GM21786 (cell line): Measurements from ENCODE around the gene SEPHS2.

Experiments used
- ATAC-seq: cut with Tn5 transposase; IDR thresholded peaks from one replicate; pipeline ENCODE4 v1.9.1; 2021; ENCODE audit not compliant: unreplicated experiment

The SEPHS2 gene

DNA sequence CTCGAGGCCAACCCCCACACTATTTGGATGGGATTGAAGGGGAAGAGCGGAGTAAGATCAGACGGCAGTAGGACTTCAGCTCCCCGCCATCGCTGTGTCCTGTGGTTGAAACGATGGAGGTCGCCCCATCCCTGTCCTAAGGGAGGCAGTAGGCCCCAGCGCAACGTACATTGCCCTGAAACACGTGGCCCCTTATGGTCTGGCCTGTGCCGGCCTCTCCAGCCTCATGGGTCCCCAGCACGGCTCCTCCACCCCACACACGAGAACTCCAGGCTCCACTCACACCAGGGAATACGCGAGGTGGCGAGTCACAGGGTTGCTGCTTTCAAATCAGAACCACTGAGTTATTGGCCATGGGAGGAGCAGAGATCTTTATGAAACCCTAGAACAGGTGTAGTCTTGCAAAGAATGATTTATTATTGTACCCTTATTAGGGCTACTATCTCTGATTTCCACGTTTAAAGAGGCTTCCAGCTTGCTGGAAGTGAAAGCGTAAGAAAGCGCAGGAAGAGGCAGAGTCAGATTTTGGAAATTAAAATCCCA is 15.2 kb downstream of the SEPHS2 start:
- ATAC-seq, result peak; percentile 7

DNA sequence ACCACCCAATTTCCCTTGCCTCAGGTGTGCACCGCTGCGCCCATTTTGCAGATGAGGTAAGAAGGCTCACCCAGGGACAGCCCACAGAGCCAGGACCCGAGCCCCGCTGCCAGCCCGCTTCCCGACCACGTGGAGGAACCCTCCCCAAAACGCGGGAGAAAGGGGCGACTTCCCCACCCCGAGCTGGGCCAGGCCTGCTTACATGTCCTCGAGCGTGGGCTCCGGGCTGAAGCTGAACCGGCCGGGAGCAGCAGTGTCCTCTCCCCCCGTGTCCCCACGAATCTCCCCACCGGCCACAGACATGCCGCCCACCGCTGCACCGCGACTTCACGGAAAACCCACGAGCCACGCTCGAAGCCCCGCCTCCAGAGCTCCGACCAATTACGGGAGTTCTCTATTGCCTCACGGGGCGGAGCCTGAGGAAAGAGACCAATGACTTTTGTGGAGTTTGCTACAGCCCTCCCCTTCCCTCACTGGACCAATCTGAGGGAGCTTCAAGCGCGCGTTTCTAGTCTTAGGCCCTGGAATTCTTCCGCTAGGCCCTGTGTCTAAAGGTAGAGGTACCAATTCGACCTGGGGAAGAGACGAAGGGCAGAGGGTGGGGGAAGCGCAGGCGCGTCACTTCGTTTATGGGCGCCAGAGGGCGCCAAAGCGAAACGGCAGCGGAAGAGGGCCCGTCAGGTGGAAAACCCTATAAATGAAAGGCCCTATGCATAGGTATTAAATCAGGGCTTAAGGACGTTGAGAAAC is 15.8 kb downstream of the SEPHS2 start, which contains the start of gene DCTPP1:
Gene DCTPP1, minus strand, starts transcription at position 353 of the 750 bp plus-strand sequence. Its CDS starts 50 bp downstream, at position 303.
- peak; percentile 95 for ATAC-seq

DNA sequence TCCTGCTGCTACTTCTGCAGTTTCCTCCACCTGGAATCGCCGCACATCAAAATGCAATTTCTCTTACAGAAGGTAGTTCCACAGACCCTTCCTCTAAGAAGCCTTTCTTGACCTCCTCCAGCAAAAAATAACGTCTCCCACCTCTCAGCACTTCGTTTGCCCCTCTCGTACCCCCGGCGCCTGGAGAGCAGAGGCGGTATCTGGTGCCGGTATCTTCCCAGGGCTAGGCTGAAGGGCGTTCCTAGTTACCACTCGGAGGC is 16.3 kb downstream of the SEPHS2 start:
- ATAC-seq, result no peak

DNA sequence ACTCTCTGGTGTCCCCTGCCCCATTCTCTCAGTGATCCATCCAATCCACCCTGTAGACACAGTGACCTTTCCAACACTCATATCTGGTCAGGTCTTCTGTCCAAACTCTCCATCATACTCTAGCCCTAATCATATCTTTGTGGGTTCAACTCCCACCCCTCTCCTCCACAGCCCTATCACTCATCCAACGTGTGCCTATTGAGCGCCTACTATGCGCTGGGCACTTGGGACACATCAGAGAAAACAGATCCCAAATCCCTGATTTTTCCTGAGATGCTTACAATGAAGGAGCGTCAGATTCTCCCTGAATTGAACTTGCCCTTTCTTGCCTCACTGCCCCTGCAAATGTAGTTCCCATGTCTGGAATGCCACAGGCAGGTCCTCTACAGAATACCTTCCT is 17.6 kb downstream of the SEPHS2 start:
- no peak for ATAC-seq

DNA sequence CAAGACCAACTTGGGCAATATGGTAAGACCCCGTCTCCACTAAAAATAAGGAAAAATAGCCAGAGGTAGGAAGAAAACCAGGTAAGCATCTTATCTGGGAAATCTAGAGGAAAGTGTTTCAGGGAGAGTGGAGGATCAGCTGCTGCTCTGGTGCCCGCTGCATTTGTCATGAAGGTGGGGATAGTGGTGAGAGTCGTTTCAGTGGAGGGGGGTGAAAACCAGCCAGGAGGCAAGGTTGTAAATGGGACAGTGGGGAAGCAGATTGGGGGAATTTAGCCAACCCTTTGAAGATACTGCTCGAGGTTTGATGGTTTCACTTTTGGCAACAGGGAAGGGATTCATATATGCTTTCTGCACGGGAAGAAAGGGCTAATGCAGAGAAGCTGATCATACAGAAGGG is 24.7 kb downstream of the SEPHS2 start:
- ATAC-seq, result no peak

DNA sequence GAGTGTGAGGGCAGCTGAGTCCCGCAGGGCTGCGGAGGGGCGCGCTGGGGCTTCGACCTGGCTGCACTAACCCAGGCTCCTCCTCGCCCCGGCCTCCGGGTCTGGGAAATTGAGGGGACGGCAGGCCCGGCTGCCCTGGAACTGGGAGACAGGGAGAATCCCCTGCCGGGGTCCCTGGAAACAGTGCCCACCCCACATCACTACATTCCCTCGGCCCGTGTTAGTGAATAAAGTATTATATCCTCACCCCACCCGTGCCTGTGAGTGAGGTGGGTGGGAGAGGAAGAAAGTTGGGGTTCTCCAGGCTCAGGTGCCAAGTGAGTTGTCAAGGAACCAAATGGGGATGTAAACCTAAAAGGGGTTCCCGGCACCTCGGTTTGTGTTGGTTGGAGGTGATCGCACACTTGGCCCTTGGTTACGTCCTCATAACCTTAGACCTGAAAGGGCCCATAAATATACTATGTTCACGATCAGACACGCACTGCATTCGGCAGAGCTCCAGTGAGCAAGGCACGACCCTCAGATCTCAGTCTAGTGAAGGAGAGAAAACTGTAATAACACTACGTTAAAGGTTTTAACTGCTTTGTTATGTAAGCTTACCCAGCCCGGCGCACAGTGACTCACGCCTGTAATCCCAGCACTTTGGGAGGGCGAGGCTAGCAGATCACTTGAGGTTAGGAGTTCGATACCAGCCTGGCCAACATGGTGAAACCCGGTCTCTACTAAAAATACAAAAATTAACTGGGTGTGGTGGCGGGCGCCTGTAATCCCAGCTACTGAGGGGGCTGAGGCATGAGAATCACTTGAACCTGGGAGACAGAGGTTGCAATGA is 27.1 kb downstream of the SEPHS2 start:
- ATAC-seq, result no peak

DNA sequence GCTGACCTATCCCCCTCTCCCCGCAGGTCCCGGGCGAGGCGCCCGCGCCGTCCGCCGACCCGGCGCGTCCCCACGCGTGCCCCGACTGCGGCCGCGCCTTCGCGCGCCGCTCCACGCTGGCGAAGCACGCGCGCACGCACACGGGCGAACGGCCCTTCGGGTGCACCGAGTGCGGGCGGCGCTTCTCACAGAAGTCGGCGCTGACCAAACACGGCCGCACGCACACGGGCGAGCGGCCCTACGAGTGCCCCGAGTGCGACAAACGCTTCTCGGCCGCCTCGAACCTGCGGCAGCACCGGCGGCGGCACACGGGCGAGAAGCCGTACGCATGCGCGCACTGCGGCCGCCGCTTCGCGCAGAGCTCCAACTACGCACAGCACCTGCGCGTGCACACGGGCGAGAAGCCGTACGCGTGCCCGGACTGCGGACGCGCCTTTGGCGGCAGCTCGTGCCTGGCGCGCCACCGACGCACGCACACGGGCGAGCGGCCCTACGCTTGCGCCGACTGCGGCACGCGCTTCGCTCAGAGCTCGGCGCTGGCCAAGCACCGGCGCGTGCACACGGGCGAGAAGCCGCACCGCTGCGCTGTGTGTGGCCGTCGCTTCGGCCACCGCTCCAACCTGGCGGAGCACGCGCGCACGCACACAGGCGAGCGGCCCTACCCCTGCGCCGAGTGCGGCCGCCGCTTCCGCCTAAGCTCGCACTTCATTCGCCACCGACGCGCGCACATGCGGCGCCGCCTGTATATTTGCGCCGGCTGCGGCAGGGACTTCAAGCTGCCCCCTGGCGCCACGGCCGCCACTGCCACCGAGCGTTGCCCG is 27.9 kb downstream of the SEPHS2 start:
- ATAC-seq, result peak; percentile 64

DNA sequence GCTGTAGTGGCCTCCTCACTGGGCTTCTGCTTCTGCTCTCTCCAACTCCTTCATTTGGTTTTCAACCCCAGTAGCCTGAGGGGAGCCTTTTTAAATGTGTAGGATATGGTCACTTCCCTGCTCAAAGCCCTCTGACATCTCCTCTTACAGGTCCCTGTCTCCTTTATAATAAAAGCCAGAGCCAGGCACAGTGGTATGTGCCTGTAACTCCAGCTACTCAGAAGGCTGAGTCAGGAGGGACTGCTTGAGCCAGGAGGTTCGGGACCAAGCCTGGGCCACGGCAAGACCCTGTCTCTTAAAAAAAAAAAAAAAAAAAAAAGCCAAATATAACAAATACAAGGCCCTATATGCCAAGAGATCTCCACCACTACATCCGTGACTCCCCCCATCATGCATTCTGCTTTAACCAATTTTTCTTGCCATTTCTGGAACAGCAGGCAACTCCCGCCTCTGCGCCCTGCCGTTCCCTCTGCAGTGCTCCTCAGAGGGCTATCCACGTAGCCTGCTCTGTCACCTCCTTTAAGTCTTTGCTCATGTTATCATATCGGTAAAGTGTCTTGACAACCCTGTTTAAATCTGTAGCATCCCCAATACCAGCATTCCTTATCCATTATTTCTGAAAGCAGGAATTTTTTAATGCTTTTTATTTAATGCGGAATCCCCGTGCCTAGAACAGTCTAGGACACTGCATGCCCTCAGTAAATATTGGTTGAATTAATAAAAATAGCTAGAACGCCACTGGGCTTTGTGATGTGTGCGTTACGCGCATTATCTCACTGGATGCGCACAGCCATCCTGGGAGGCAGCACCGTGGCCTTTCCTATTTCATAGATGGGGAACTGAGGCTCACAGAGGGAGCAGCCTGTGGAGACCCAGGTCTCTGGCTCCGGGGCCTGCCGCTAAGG is 28.8 kb downstream of the SEPHS2 start:
- no peak for ATAC-seq

DNA sequence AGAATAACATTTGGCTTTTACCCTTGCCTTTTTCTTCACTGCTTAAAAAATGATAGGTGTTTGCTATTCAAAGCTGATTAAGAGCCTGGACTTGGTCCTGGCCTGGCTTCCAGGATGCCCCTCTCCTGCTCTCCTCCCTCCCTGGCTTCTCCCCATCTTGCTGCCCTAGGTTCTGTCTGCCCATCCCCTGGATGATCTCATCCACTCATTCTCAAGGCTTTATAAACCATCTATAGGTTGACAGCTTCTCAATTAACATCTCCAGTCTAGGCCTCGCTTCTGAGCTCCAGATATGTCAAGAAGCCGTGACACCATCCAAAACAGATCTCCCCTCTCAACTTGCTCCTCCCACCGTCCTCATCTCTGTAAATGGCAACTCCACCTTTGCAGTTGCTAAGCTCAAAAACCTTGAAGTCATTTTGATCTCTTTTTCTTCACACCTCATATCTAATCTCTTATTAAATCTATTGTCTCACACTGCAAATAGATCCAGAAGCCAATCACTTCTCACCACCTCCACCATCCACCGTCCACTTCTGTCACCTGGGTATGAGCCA is 29.5 kb downstream of the SEPHS2 start:
- ATAC-seq, result no peak

DNA sequence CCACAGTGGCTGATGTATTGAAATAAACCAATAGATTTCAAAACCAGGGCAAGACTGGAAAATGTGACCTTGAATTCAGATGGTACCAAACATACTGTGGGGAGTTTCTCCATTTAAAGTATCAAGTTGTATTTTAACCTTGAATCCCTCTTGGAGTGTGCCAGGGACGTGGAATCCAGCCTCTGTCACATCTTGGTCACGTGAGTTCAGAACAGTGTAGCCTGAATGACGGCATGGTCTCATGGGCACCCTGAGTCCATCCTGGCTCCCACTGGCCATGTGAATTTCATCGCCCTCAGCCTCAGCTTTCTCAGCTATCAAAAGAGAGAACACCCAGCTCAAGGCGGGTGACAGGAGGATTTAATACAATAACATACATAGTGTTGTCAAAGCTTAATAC is 31.5 kb downstream of the SEPHS2 start:
- no peak for ATAC-seq

DNA sequence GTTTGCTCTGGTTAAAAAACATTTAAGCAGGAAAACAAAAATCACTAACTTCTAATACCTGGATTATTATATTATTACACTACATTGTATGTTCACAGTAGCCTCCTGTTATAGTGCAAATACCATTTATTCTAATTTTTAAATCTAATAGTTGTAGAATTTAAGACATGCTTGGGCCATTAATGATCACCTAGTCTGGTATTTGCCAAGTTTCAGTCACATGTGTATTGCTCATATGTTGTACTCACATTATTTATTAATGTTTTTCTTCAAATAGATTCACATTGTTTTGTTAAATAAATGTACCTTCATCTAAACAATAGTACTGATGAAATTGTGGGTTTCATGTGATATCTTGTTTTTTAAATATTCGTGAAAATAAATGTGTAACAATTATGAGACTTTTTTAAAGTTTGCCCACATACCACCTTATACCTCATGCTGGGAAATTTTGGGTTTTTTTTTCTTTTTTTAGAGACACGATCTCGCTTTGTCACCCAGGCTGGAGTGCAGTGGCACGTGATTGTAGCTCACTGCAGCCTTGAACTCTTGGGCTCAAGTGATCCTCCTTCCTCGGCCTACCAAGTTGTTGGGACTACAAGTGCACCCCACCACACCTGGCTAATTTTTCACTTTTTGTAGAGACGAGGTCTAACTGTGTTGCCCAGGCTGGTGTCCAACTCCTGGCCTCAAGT is 32.4 kb downstream of the SEPHS2 start:
- ATAC-seq, result no peak

DNA sequence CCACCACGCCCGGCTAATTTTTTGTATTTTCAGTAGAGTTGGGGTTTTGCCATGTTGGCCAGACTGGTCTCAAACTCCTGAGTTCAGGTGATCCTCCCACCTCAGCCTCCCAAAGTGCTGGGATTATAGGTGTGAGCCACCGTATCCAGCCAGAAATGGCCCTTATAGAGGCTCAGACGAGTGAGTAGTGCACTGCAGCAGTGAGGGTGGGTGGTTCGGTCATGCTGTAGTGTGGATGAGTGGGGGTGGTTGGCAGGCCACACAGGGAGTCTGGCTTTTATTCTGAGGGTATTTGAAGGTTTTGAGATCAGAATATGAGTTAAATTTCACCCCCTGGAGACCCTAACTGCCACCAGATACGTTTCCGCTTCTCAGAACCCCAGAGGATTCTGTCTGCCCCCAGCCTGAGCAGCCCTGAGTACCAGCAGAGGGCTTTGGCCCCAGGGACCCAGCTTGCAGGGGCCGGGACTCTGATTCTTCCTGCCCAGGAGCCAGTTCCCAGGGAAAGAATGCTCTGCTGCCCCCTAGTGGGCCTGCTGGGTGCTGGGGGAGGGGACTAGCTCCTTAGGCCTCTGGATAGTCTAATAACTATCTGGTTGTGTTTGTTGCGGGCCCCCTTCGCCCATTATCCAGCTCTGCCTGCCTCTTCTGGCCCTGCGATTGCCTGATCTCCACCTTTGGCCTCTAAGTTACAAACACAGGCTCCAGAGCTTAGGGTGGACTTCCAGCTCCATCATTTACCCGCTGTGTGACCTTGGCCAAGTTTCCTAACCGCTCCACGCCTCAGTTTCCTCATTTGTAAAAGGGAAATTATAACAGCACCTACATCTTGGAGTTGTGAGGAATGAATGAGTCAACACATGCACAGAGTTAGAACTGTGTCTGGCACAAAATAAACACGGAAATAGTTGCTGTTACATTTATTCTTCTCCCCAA is 36.3 kb downstream of the SEPHS2 start:
- ATAC-seq, result no peak

DNA sequence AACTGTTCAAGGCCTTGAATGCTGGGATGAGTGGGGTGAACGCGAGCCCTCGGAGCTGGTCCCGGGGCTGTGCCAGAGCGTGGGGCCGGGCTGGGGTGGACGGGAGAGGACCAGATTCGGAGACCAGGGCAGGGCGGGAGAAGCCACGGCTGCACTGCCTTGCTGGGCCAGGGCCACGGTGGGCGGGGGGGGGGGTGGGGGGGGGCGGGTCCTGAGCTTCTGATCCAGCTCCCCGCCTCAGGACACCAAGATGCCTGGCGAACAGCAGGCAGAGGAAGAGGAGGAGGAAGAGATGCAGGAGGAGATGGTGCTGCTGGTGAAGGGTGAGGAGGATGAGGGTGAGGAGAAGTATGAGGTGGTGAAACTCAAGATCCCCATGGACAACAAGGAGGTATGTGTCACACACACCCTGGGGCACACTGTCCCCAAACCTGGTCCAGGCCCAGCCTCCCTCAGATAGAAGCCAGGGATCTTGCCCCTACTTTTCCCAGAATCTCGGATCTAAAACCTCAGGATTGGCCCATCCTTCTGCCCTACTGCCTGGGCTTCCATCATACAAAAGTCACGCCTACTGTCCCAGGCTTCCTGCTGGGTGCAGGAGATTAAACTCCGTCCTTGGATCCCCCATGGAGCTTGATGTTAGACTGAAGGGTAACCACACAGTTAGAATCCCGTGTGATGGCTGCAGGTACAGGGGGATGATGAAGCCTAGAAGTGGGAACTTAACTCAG is 37.7 kb downstream of the SEPHS2 start:
- ATAC-seq, result no peak

DNA sequence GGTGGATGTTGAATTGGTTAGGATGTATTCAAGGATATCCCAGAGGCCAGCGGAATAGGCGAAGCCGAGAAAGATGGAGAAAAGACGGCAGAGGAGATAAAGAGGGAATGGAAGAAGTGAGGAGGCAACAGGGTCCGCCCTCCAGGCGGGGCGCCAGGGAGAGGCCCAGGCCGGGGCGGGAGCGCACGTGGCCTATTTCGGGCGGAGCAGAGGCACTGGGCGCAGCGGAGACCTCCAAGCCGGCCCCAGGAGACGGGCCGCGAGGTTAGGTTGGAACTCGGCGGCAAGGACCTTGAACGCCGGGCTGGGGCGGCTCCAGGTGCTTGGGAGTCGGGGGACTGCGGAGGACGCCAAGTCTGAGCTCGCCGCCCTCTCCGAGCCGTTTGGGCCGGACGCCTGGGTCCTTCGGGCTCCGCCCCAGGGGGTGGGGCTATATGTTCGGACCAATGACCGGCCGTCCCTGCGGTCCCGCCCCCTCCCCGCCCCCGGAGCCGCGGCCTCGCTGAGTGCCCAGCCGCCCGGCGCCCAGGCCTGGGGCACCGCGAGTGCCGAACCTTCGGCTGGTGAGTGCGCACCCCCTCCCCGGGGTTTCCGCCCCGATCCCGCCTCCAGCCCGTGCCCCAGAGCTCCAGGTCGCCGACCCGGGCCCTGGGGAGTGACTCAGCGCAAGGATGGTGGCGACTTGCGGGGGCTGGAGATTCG is 38.4 kb downstream of the SEPHS2 start, which contains the start of gene ZNF771:
Gene ZNF771, plus strand, starts transcription at position 505 of the 702 bp plus-strand sequence. CDS start 448 bp downstream, outside the sequence.
- ATAC-seq, result peak; percentile 85

DNA sequence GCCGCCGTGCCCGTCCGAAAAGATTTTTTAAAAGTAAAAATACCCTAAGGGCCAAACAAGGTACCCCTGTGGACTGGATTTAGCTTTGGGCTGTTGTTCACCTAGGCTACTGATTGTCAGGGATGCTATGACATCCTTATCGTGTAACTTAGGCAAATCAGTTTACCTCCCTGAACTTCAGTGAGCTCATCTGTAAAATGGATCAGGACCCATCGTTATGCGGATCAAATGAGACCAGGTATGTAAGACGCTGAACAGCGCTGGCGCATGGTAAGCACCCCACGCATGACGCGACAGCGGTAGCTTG is 38.9 kb downstream of the SEPHS2 start:
- ATAC-seq, result no peak

DNA sequence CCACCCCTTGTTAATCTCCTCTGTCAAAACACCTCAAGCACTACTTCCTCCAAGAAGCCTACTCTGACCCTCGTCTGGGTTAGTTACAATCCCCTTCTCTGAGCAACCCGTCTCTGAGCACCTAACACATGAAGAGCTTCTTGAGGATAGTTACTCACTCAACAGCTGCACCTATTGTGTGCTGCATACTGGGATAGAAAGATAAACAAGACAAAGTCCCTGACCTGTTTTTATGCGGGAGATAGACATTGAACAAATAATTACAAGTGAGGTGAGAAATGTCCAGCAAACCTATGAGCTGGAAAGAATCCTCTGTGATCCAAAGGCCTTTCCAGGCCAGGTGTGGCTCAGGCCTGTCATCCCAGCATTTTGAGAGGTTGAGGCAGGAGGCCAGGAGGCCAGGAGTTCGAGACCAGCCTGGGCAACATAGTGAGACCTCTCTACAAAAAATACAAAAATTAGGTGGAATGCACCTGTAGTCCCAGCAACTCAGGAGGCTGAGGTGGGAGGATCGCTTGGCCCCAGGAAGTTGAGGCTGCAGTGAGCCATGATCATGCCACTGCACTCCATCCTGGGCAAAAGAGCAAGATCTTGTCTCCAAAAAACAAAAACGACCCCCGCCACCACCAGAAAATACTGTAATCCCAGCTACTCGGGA is 43.8 kb downstream of the SEPHS2 start:
- ATAC-seq, result no peak
